K562 (cell line): ENCODE results near the gene SEC23B. TPM values are rescaled to one million over a fixed set of nuclear protein-coding genes. Genes with fewer than 3 reads are reported as not detected.

ENCODE experiments used
- ARID4B ChIP-seq: sonication (generic); formaldehyde crosslinking; IDR thresholded peaks from 2 replicates; pipeline ENCODE4 v1.8.0; 2022; ENCODE audit warnings: mild to moderate bottlenecking, missing genetic modification reagents
- CC2D1A ChIP-seq: fragments of 450-650 bp; IDR thresholded peaks from 2 replicates; pipeline ENCODE4 v1.6.1; 2017; ENCODE audit warnings: mild to moderate bottlenecking
- GABPB1 ChIP-seq: sonication (generic); formaldehyde crosslinking; IDR thresholded peaks from 2 replicates; pipeline ENCODE4 v1.8.0; 2022; ENCODE audit warnings: mild to moderate bottlenecking, missing genetic modification reagents
- NRF1 ChIP-seq, 2 experiments: fragments of 450-650 bp; IDR thresholded peaks in 1 of 2; conservative IDR thresholded peaks in 1 of 2; 2 replicates each; pipeline ENCODE4 v1.6.1; 2014; ENCODE audit warnings: mild to moderate bottlenecking in 2 of 2
- POLR2AphosphoS2 ChIP-seq: IDR thresholded peaks from 2 replicates; pipeline ENCODE4 v1.6.1; 2012; ENCODE audit warnings: low read length, improper control_type of control experiment
- SP1 ChIP-seq: sonication (generic); formaldehyde crosslinking; IDR thresholded peaks from 2 replicates; pipeline ENCODE4 v1.8.1; 2022; ENCODE audit warnings: mild to moderate bottlenecking, missing genetic modification reagents
- TAF9B ChIP-seq: fragments of 450-650 bp; IDR thresholded peaks from 2 replicates; pipeline ENCODE4 v1.6.1; 2018; ENCODE audit warnings: mild to moderate bottlenecking; ENCODE audit not compliant: partially characterized antibody
- TRIM25 ChIP-seq: fragments of 450-650 bp; IDR thresholded peaks from 2 replicates; pipeline ENCODE4 v1.7.0; 2016; ENCODE audit warnings: borderline replicate concordance
- ZC3H11A ChIP-seq: IDR thresholded peaks from 2 replicates; pipeline ENCODE4 v1.6.1; 2012; ENCODE audit warnings: low read depth, low read length, improper control_type of control experiment
- ZNF165 ChIP-seq: fragments of 250-450 bp; sonication (Bioruptor Pico); IDR thresholded peaks from 2 replicates; pipeline ENCODE4 v1.4.0; 2020; ENCODE audit warnings: borderline replicate concordance
- ZNF263 ChIP-seq: sonication (generic); formaldehyde crosslinking; IDR thresholded peaks from 2 replicates; pipeline ENCODE4 v1.8.0; 2022; ENCODE audit warnings: mild to moderate bottlenecking, missing genetic modification reagents, borderline replicate concordance
- ZNF707 ChIP-seq: fragments of 250-450 bp; sonication (Bioruptor Pico); conservative IDR thresholded peaks from 2 replicates; pipeline ENCODE4 v1.8.0; 2022; ENCODE audit warnings: inconsistent platforms, mild to moderate bottlenecking, moderate library complexity
- polyA plus RNA-seq, 8 experiments: library from polyadenylated mRNA; depleted of rRNA in 4 of 8; stranded (reverse) in 5 of 8; unstranded in 3 of 8; fragments of >200 nt; fragmentation: Nextera tagmentation in 2 of 8; fragmentation: Illumina TruSeq in 1 of 8; extraction: Ambion mirVana in 2 of 8; extraction: Trizol in 1 of 8; gene quantifications; 2 replicates each; pipeline versions ENCODE4 v1.2.1 to v1.2.3, GENCODE V29; 2011 to 2014; ENCODE audit warnings: inconsistent platforms in 1 of 8, missing spikeins in 1 of 8
- total RNA-seq, 7 experiments: library from RNA; depleted of rRNA in 6 of 7; stranded (reverse); fragments of >200 nt in 6 of 7; fragmentation: Illumina TruSeq in 2 of 7; extraction: Trizol in 2 of 7; gene quantifications; 2 replicates each; pipeline versions ENCODE4 v1.2.1 to v1.2.3, GENCODE V29; 2011 to 2021; ENCODE audit warnings: low replicate concordance in 1 of 7
- TF ChIP-seq, protein P1 (sequence below), 2 experiments: IDR thresholded peaks; 2 replicates each; pipeline ENCODE4 v1.6.1; 2011; ENCODE audit warnings: borderline replicate concordance in 1 of 2, control low read depth in 1 of 2, low read depth in 1 of 2, low read length in 1 of 2, mild to moderate bottlenecking in 1 of 2, mixed read lengths in 1 of 2, moderate library complexity in 1 of 2; ENCODE audit not compliant: insufficient read depth in 1 of 2, insufficient read length in 1 of 2, poor library complexity in 1 of 2, severe bottlenecking in 1 of 2; ENCODE audit errors: extremely low read depth in 1 of 2
- TF ChIP-seq, protein P2 (sequence below): fragments of 450-650 bp; formaldehyde crosslinking; IDR thresholded peaks from 2 replicates; pipeline ENCODE4 v1.4.0; 2020; ENCODE audit warnings: mild to moderate bottlenecking, moderate library complexity

SEC23B gene
- total and polyA plus RNA-seq, 9 of the 15 experiments (the other 6 are each of a cell fraction or from before 2014, with no cell fraction given): 31.7 to 70.2 (median 38.5) TPM

- TF ChIP-seq ARID4B (CRISPR knock-in tag) (no peak; the same call in 1 of the 2 replicates), ZNF165 (no peak), ZNF707 (no peak), TAF9B (peak; percentile 51), TRIM25 (no peak), ZNF263 (peak; percentile 58; the same call in 1 of the 2 replicates), ZC3H11A (no peak), POLR2AphosphoS2 (peak; percentile 42; the same call in 1 of the 2 replicates), SP1 (CRISPR knock-in tag) (peak; percentile 67; the same call in 1 of the 2 replicates), CC2D1A (no peak), NRF1 (conservative IDR thresholded peaks at IDR 0.05 in 1 of 2, IDR thresholded peaks at IDR 0.05 in 1 of 2) (peak; percentile 83 to 87), GABPB1 (CRISPR knock-in tag) (peak; percentile 74)
- TF ChIP-seq, protein P1, sequence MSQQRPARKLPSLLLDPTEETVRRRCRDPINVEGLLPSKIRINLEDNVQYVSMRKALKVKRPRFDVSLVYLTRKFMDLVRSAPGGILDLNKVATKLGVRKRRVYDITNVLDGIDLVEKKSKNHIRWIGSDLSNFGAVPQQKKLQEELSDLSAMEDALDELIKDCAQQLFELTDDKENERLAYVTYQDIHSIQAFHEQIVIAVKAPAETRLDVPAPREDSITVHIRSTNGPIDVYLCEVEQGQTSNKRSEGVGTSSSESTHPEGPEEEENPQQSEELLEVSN (IDR thresholded peaks at IDR 0.05; ENCODE audit: borderline replicate concordance in 1 of 2, extremely low read depth in 1 of 2, insufficient read depth in 1 of 2, insufficient read length in 1 of 2, low read depth in 1 of 2, low read length in 1 of 2, poor library complexity in 1 of 2, severe bottlenecking in 1 of 2): peak in 1 of 2 experiments; percentile 68
- TF ChIP-seq, protein P2, sequence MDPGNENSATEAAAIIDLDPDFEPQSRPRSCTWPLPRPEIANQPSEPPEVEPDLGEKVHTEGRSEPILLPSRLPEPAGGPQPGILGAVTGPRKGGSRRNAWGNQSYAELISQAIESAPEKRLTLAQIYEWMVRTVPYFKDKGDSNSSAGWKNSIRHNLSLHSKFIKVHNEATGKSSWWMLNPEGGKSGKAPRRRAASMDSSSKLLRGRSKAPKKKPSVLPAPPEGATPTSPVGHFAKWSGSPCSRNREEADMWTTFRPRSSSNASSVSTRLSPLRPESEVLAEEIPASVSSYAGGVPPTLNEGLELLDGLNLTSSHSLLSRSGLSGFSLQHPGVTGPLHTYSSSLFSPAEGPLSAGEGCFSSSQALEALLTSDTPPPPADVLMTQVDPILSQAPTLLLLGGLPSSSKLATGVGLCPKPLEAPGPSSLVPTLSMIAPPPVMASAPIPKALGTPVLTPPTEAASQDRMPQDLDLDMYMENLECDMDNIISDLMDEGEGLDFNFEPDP (CRISPR knock-in tag): no peak
Observed at GRCh38 chr20:18507218-18508191, at the start of gene SEC23B (continued).
